Psoas muscle (tissue), 8 donors: ENCODE measurements around the gene FGF14. TPM values are rescaled to one million over a fixed set of nuclear protein-coding genes. Genes with fewer than 3 reads are reported as not detected.

ENCODE experiments used
- ATAC-seq, 4 donors: fragments of 200-7000 bp; cut with Tn5 transposase; one replicate each; pipeline ENCODE4 v1.9.1; 2020; ENCODE audit warnings: moderate library complexity in 3 of 4, mild to moderate bottlenecking in 2 of 4
- DNase-seq, 2 donors: peaks; one replicate each; pipeline ENCODE4 v3.0.0-alpha.2; 2020
- H3K27ac ChIP-seq: fragments of 200-600 bp; one replicate; pipeline ENCODE4 v1.8.0; 2022
- H3K27me3 ChIP-seq, 3 donors: fragments of 200-600 bp in 1 of 3; one replicate each; pipeline versions ENCODE4 v1.6.1 to v1.8.0; 2013 to 2022; ENCODE audit warnings: low read length in 2 of 3, mild to moderate bottlenecking in 2 of 3, moderate library complexity in 1 of 3; ENCODE audit not compliant: insufficient read depth in 3 of 3
- H3K36me3 ChIP-seq, 2 donors: fragments of 200-600 bp in 1 of 2; one replicate each; pipeline versions ENCODE4 v1.6.1 to v1.8.0; 2013 to 2022; ENCODE audit warnings: low read depth in 1 of 2, mild to moderate bottlenecking in 1 of 2, moderate library complexity in 1 of 2; ENCODE audit not compliant: insufficient read depth in 1 of 2
- H3K4me1 ChIP-seq: fragments of 200-600 bp; one replicate; pipeline ENCODE4 v1.8.0; 2022
- H3K4me3 ChIP-seq: fragments of 200-600 bp; one replicate; pipeline ENCODE4 v1.8.0; 2022; ENCODE audit warnings: mild to moderate bottlenecking
- H3K9me3 ChIP-seq: fragments of 200-600 bp; one replicate; pipeline ENCODE4 v1.8.0; 2022
- CTCF ChIP-seq: fragments of 200-600 bp; IDR thresholded peaks from one replicate; pipeline ENCODE4 v1.8.0; 2022; ENCODE audit warnings: antibody characterized with exemption
- WGBS, 3 donors: extraction: QIAGEN DNeasy Blood & Tissue Kit; methylation state at CpG; one replicate each; pipeline versions ENCODE4 v1.1.6 to v1.1.7; 2013; 5-methylcytosine and 5-hydroxymethylcytosine counted together
- intact Hi-C, 2 donors: fragments of 100-400 bp; cut with DNase I; formaldehyde crosslinking; loops; one replicate each; pipeline versions ENCODE4 v1.11.0 to v1.14.2; 2022
- polyA plus RNA-seq, 3 donors: library from polyadenylated mRNA; stranded (reverse); fragments of 200-250 nt; gene quantifications; one replicate each; pipeline ENCODE4 v1.2.3, GENCODE V29; 2013
- total RNA-seq, 4 donors: library from RNA; stranded (reverse); fragmentation: NEBNext Ultra II Directional in 2 of 4; extraction: Animal tissue kit (Norgen Biotek cat#: 25700) in 2 of 4; gene quantifications; one replicate each; pipeline versions ENCODE4 v1.2.1 to v1.2.4, GENCODE V29; 2021 to 2023
- donor health status: healthy with polysubstance abuse.
- donor health status: DM: no; HTN: no; CAD: no; lungs with moderate emphysema.
- donor health status: Bipolar disorder and iron deficiency.
- donor health status: healthy.
- donor health status: DM: yes; HTN: yes; CAD: no.
- donor health status: DM: no; HTN: no; CAD: no.
- donor health status: DM: no; HTN: no; CAD: no.
- donor health status: DM: yes; HTN: yes; CAD: no.

Gene FGF14
- total and polyA plus RNA-seq, 7 donors, result 0.01 to 0.05 (median 0.02) TPM; not detected in 4

- H3K9me3 ChIP-seq, result no peaks in the 10 kb centered on the region
- no peak overlapping the region for H3K4me3 ChIP-seq
- intact Hi-C loops, result no loop called here
- DNase-seq (no peak), ATAC-seq (no peak)
- H3K27ac ChIP-seq, result no peak overlapping the region
- H3K27me3 ChIP-seq, result no peaks in the 10 kb centered on the region
- H3K4me1 ChIP-seq, result no peaks in the 10 kb centered on the region
- no peaks in the 10 kb centered on the region for H3K36me3 ChIP-seq
- 92 to 93% (median 92%) methylated on average over 3 of the region's 3 CpGs for WGBS, 3 donors
- no peak for TF ChIP-seq CTCF
Observed at GRCh38 chr13:102136735-102137296, 265.0 kb downstream of the FGF14 start.

- Histone ChIP-seq H3K9me3 (no peaks in the 10 kb centered on the region), H3K27ac (no peak overlapping the region), H3K27me3 (no peaks in the 10 kb centered on the region), H3K4me3 (no peak overlapping the region), H3K36me3 (no peaks in the 10 kb centered on the region), H3K4me1 (no peaks in the 10 kb centered on the region)
- DNase-seq (no peak), ATAC-seq (no peak)
- no peak for TF ChIP-seq CTCF
- intact Hi-C loops, result no loop called here
- WGBS, 3 donors, result 74 to 85% (median 82%) methylated on average over 3 of the region's 3 CpGs
Observed at GRCh38 chr13:102132777-102133295, 269.0 kb downstream of the FGF14 start.

- WGBS, 3 donors, result 75 to 86% (median 82%) methylated on average over 2 of the region's 2 CpGs
- Histone ChIP-seq H3K36me3 (no peaks in the 10 kb centered on the region), H3K4me1 (no peaks in the 10 kb centered on the region), H3K9me3 (no peaks in the 10 kb centered on the region), H3K27ac (no peak overlapping the region), H3K27me3 (no peaks in the 10 kb centered on the region), H3K4me3 (no peak overlapping the region)
- ATAC-seq (no peak), DNase-seq (no peak)
- intact Hi-C loops, result no loop called here
- no peak for TF ChIP-seq CTCF
Observed at GRCh38 chr13:102131246-102131645, 270.6 kb downstream of the FGF14 start.

DNA sequence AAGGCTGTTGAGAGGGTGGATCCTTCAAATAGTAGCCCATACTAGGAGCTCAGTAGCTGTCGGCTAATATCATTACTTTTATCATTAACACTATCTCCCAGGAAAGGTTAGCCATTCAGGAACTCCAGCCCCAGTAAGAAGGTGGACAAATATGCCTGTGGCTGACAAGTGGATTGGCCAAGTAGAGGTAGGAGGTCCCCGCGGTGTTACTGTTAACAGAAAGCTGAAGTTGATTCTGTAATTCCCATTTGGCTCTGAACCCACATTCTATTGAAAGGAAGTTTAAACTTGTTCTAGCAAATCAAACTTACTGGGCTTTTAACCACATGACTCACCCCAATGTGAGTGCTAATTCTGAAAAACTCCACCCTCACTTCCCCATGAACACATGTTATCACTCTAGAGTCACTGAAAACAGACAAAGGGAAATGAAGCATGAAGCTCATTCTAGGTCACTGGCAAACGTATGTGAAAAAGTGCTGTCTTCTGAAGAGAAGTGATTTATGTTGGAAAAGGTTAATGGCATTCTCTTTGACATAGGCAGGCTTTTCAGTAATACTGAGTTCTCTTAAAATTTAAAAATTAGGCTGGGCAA is 273.5 kb downstream of the FGF14 start:
- WGBS, 3 donors, result 52 to 74% (median 74%) methylated on average over 4 of the region's 4 CpGs
- DNase-seq (no peak), ATAC-seq (no peak)
- Histone ChIP-seq H3K4me1 (no peaks in the 10 kb centered on the region), H3K27ac (no peak overlapping the region), H3K4me3 (no peak overlapping the region), H3K9me3 (no peaks in the 10 kb centered on the region), H3K27me3 (no peaks in the 10 kb centered on the region), H3K36me3 (no peaks in the 10 kb centered on the region)
- no peak for TF ChIP-seq CTCF
- intact Hi-C loops, result no loop called here
